Measurements from ENCODE around the gene PUS1.

The PUS1 gene

DNA sequence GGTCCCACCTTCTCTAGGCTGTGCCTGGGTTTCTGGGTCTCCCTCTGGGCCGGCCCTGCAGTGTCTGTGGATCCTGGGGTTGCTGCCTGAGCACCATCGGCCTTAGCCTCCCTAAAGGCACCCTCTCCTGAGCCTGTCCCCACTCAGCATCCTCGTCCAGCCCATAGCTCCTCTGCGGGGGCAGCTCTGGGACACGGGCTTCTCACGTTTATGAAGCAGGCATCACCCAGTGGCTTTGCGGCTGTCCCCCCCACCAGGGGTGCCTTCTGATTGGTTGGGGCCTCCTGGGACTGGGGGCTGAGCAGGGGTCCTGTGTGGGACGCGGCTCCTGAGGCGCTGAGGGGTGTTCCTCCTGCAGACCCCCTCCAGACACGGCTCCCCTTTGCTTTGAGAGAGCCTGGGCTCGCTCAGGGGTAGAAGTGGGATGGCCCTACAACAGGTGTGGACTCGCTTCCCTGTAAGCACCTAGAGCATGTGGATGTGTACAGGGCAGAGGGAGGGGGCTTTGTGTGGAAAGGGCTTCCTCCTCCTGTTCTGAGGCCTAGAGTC lies 23.9 kb upstream of the PUS1 start:
- DNase-seq (ENCODE audit: insufficient read length) (no peak), FAIRE-seq (no peak)
- TF ChIP-seq POLR2AphosphoS5 (IDR thresholded peaks at IDR 0.05; ENCODE audit: low read depth, low read length), result no peak
- TF ChIP-seq POLR2A (IDR thresholded peaks at IDR 0.05; ENCODE audit: low read depth, low read length), result no peak
- TF ChIP-seq TAF1 (IDR thresholded peaks at IDR 0.05; ENCODE audit: borderline replicate concordance, low read depth, low read length), result no peak

DNA sequence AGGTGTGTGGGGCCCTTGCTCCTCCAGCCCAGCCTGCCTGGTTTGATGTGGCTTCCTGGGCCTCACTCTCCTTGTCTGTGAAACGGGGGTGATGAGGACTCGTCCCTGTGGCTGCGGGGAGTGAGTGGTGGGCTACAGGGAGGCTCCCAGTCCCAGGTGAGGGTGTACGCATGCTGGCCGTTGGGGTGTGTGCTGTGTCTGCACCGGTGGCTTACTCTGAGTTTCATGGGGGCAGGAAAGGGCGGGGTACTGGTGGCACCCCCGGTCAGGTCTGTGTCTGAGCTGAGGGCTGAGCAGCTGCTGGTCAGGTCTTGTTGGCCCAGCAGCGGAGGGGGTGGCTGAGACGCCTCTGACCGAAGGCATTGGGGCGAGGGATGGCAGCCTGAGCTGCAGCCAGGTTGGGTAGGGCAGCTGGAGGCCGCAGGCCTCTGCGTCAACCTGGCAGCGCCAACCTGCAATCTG lies 23.4 kb upstream of the PUS1 start:
- TF ChIP-seq POLR2A (IDR thresholded peaks at IDR 0.05; ENCODE audit: low read depth, low read length) (no peak), TAF1 (IDR thresholded peaks at IDR 0.05; ENCODE audit: borderline replicate concordance, low read depth, low read length) (no peak), POLR2AphosphoS5 (IDR thresholded peaks at IDR 0.05; ENCODE audit: low read depth, low read length) (no peak)
- no peak for DNase-seq (ENCODE audit: insufficient read length)
- FAIRE-seq, result no peak

DNA sequence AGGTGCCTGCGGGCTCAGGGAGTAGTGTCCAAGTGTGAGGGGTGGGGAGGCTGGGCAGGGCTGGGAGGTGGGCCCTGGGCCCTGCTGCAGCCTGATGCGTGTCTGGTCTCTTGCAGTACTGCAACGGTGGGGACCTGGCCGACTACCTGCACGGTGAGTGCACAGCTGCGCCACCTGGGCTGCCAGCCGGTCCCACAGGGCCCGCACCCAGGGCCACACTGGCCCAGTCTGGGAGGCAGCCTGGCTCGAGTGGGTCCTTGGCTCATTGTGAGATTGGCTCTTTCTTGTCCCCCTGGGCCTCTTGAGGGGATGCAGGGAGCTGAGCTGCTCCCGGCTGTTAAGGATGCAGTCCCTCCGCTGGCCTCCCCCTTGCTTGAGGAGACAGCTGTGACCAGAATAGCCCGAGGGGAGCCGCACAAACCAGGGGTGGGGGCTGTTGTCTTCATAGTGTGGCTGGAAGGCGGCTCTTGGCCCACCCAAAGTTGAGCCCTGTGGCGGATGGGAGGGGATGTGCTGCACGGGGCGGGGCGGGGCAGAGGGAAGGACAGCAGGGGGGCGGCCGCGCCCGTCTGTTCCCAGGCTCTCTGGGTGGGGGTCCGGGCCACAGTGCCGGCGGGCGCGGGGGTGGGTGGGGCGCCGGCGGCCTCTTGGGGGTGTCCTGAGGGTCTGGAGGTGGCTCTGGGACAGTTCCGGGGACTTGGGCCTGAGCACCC lies 21.5 kb upstream of the PUS1 start:
- FAIRE-seq (no peak), DNase-seq (ENCODE audit: insufficient read length) (no peak)
- TF ChIP-seq POLR2AphosphoS5 (IDR thresholded peaks at IDR 0.05; ENCODE audit: low read depth, low read length), result no peak
- no peak for TF ChIP-seq POLR2A (IDR thresholded peaks at IDR 0.05; ENCODE audit: low read depth, low read length)
- TF ChIP-seq TAF1 (IDR thresholded peaks at IDR 0.05; ENCODE audit: borderline replicate concordance, low read depth, low read length), result no peak

DNA sequence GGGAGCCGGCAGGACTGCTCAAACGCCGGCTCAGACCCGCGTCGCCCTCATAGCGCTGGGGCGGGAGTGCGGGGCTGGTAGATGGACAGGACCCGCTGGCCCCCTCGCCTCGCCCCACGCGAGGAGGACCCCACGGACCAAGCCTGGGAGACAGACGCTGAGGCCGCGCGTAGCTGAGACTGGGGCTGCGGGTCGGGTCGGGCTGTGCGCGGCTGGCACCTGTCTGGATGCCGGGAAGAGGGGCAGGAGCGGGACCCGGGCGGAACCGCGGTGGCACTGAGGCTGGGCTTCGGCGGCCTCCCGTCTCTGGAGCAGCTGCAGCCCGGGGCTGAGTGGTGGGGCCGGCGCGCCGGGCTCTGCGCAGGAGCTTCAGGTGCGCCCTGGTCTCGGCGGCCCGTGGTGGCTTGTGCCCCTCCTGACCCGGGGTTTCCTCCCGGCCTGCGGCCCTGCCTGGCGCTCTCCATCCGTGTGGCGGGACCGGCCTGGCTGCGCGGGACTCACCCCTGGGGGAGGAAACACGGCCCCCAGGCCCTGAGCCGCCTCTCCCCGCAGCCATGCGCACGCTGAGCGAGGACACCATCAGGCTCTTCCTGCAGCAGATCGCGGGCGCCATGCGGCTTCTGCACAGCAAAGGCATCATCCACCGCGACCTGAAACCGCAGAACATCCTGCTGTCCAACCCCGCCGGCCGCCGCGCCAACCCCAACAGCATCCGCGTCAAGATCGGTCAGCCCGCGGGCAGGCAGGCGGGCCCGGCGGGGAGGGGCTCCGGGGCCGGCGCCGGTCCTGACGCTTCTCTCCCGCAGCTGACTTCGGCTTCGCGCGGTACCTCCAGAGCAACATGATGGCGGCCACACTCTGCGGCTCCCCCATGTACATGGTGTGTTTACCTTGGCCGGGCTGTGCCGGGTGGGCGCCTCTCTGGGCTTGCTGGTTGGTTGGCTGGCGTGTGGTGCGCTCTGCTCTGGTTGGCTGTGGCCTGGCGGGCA lies 20.7 kb upstream of the PUS1 start:
- no peak for DNase-seq (ENCODE audit: insufficient read length)
- TF ChIP-seq POLR2AphosphoS5 (IDR thresholded peaks at IDR 0.05; ENCODE audit: low read depth, low read length), result no peak
- TF ChIP-seq TAF1 (IDR thresholded peaks at IDR 0.05; ENCODE audit: borderline replicate concordance, low read depth, low read length), result no peak
- TF ChIP-seq POLR2A (IDR thresholded peaks at IDR 0.05; ENCODE audit: low read depth, low read length), result no peak
- no peak for FAIRE-seq

DNA sequence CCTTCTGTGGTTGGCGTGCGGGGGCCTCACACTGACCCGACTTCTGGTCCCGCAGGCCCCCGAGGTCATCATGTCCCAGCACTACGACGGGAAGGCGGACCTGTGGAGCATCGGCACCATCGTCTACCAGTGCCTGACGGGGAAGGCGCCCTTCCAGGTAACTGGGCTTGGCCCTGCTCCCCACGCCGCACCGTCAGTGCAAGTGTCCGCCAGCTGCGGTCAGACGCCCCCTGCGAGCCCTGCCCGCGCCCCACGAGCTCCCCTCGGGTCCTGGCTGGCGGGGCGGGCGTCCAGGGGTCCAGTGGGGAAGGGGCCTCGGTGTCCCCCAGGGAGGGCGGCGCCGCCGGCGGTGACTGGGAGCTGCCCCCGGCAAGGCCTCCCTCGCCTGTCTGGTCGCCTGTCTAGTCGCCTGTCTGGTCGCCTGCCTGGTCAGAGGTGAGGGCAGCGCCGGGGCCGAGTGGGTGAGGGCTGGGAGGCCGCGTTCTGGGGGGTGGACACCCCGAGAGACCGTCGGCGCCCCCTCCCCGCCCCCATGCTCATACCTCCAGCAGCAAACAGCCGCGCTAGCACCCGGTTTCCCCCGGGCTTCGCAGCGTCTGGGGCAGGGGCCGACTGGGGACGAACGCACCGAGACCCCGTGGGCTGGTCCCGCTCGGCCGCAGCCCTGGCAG lies 19.9 kb upstream of the PUS1 start:
- no peak for DNase-seq (ENCODE audit: insufficient read length)
- TF ChIP-seq POLR2AphosphoS5 (IDR thresholded peaks at IDR 0.05; ENCODE audit: low read depth, low read length), result no peak
- TF ChIP-seq TAF1 (IDR thresholded peaks at IDR 0.05; ENCODE audit: borderline replicate concordance, low read depth, low read length), result no peak
- TF ChIP-seq POLR2A (IDR thresholded peaks at IDR 0.05; ENCODE audit: low read depth, low read length), result no peak
- no peak for FAIRE-seq

DNA sequence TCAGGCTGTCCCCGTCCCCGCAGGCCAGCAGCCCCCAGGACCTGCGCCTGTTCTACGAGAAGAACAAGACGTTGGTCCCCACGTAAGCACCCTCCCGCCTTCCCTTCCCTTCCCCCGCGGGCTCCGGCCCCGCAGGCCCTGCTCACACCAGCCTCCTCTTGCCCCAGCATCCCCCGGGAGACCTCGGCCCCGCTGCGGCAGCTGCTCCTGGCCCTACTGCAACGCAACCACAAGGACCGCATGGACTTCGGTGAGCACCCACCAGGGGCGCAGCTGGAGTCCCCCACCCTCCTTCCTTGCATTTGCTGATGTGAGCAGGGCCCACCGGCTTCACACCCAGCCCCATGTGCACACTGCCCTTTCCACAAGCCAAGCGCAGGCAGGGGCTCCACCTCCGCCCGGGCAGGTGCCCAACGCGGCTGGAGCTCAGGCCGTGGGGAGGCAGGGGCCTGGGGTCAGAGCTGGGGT lies 19.3 kb upstream of the PUS1 start:
- TF ChIP-seq POLR2A (IDR thresholded peaks at IDR 0.05; ENCODE audit: low read depth, low read length) (no peak), TAF1 (IDR thresholded peaks at IDR 0.05; ENCODE audit: borderline replicate concordance, low read depth, low read length) (no peak), POLR2AphosphoS5 (IDR thresholded peaks at IDR 0.05; ENCODE audit: low read depth, low read length) (no peak)
- no peak for FAIRE-seq
- DNase-seq (ENCODE audit: insufficient read length), result no peak

DNA sequence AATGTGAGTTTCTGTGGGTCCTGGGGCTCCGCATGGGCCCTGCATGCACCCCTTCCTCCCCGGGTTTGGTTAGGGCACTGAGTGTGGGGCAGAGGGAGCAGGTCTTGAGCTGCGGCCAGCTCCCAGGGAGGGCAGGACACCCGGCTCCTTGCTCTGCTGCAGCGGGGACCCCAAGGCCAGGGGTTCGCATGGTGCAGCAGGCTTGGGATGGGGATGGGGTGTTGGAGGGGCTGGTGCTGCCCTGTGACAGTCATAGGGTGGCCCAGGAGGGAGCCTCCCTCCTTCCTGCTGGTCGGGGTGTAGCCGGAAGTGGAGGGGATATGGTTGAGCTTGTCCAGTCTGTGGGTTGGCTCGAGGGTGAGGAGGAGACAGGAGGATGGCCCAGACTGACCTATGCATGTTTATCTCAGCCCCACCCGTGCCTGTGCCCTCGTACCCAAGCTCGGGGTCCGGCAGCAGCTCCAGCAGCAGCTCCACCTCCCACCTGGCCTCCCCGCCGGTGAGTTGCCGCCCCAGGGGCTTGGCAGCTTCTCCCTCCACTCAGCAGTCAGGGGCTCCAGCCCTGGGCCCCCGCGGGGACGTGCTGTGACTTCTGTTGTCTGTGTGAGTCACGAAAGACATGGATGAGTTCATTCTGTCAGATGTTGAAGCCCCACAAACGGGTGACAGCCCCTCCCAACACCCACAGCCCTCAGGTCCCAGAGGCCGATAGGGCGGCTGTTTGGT lies 18.6 kb upstream of the PUS1 start:
- no peak for FAIRE-seq
- TF ChIP-seq POLR2A (IDR thresholded peaks at IDR 0.05; ENCODE audit: low read depth, low read length) (no peak), TAF1 (IDR thresholded peaks at IDR 0.05; ENCODE audit: borderline replicate concordance, low read depth, low read length) (no peak), POLR2AphosphoS5 (IDR thresholded peaks at IDR 0.05; ENCODE audit: low read depth, low read length) (no peak)
- no peak for DNase-seq (ENCODE audit: insufficient read length)

DNA sequence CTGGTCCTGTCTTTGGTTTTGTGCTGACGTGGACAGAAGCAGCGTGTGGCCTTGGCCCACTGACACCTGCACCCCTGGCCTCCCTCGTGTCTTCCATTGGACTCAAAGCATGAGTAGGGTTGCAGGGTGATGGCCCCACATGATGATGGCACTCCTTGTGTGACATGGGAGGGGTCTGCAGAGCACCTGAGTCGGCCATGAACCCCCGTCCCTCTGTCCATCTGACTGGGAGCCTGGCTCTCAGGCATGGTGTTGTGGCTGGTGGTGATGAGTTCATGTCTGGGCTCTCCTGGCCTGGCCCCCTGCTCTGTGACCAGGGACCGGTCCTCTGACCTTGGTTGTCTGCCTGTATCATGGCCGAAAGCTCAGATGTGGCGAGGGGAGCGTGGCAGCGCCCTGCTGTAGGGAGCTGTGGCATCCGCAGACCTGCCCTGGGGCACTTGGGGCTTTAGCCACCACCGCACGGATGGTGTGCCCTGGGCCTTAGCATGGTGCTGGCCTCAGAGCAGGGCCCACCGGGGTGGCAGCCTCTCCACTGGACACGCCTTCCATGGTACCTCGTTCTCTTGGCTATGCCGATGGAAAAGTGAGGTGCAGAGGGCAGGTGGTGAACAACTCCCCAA lies 17.9 kb upstream of the PUS1 start:
- no peak for TF ChIP-seq POLR2AphosphoS5 (IDR thresholded peaks at IDR 0.05; ENCODE audit: low read depth, low read length)
- no peak for TF ChIP-seq TAF1 (IDR thresholded peaks at IDR 0.05; ENCODE audit: borderline replicate concordance, low read depth, low read length)
- no peak for TF ChIP-seq POLR2A (IDR thresholded peaks at IDR 0.05; ENCODE audit: low read depth, low read length)
- DNase-seq (ENCODE audit: insufficient read length), result no peak
- no peak for FAIRE-seq

DNA sequence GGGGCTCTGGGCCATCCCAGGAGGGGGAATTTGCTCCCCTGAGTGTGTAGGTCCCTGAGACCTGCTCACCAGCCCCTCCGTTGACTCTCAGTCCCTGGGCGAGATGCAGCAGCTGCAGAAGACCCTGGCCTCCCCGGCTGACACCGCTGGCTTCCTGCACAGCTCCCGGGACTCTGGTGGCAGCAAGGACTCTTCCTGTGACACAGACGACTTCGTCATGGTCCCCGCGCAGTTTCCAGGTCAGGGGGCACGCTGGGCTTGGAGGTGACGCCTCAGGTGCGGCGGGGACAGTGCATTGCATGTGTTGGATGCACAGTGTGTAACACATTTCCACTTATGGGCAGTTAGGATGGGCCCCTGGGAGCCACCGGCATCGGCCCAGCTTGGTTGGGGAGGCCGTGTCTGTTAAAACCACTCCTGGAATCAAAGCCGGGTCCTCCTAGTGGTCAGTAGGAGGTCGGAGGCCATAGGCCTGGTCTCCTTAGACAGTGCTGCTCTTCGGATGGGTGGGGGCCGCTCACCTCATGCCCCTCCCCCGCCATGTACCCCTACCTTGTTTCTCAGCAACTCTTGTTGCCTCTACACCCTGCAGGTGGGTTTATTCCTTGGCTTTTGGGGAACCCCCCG lies 17.1 kb upstream of the PUS1 start:
- TF ChIP-seq TAF1 (IDR thresholded peaks at IDR 0.05; ENCODE audit: borderline replicate concordance, low read depth, low read length), result no peak
- no peak for FAIRE-seq
- DNase-seq (ENCODE audit: insufficient read length), result no peak

Data from GM12892 (cell line).